ENCODE data around the gene FSTL4. TPM values are rescaled to one million over a fixed set of nuclear protein-coding genes. Genes with fewer than 3 reads are reported as not detected.

Gene FSTL4
- polyA plus RNA-seq, 1 donor (not counting 4 experiments of a cell fraction or from before 2014, with no cell fraction given) = 1.7 TPM

DNA sequence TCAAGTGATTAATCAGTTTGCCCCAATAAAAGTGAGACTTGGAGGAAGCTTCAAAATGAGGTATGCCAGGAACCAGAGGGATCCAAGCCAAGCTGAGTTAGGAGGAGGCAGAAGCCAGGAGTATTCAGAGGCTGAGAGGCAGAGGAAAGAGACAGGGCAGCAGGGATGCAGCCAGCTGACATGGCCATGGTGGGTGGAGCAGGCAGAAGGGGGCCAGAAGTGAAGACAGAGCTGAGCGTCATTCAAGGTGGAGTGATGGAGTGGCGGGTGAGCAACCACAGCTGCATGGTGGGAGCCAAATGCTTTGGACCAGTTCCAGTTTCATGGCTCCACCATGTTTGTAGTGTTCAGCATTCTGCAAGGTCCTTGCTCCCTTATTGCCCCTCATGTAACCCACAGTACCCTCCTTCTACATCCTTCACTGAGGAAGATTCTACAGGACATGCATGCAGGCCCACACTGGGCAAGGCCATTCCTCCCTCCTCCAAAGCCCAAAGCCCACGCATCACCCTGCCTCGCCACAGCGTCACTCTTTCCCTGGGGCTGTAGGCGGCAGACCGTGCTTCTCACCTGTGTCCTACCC lies 100.6 kb downstream of the FSTL4 start:
- Histone ChIP-seq H3K36me3 (ENCODE audit: control insufficient read depth in 2 of 2, extremely low read depth in 1 of 2, insufficient read depth in 2 of 2, low read length in 2 of 2) (no peaks in the 10 kb centered on the region), H3K4me3 (ENCODE audit: control insufficient read depth in 2 of 3, extremely low read depth in 1 of 3, insufficient read depth in 2 of 3, low read depth in 1 of 3, low read length in 3 of 3) (no peak overlapping the region), H2AFZ (ENCODE audit: control insufficient read depth, low read length) (no peak overlapping the region), H3K27ac (ENCODE audit: control insufficient read depth, insufficient read depth, low read length) (no peak overlapping the region), H3K9me1 (ENCODE audit: control insufficient read depth, extremely low read depth, insufficient read depth, low read length) (no peaks in the 10 kb centered on the region), H3K9me3 (ENCODE audit: control insufficient read depth, low read depth, low read length) (no peaks in the 10 kb centered on the region), H3K9ac (ENCODE audit: control insufficient read depth, extremely low read depth, insufficient read depth, low read length) (no peak overlapping the region), H4K20me1 (ENCODE audit: control insufficient read depth, extremely low read depth, insufficient read depth, low read length) (no peaks in the 10 kb centered on the region), H3K79me2 (ENCODE audit: control insufficient read depth, insufficient read depth, low read length) (no peaks in the 10 kb centered on the region), H3K4me2 (ENCODE audit: control insufficient read depth, extremely low read depth, insufficient read depth, low read depth, low read length) (no peak overlapping the region), H3K27me3 (ENCODE audit: control insufficient read depth, extremely low read depth, insufficient read depth, low read length) (peaks cover 11% of the 10 kb centered on the region), H3K4me1 (ENCODE audit: control insufficient read depth, extremely low read depth, insufficient read depth, low read length) (no peaks in the 10 kb centered on the region)
- DNase-seq (ENCODE audit: low read depth, low spot score) = no peak
- no peak for FAIRE-seq
- dilution Hi-C loops (cut with MboI; ENCODE audit: extremely low pct_ligation_motif_present, low sequenced_read_pairs) = no loop called here
- TF ChIP-seq EZH2 (IDR thresholded peaks at IDR 0.05; ENCODE audit: low read length) = no peak
- no peak for TF ChIP-seq CTCF (optimal IDR thresholded peaks at IDR 0.05 in 1 of 3, IDR thresholded peaks at IDR 0.05 in 1 of 3, conservative IDR thresholded peaks at IDR 0.05 in 1 of 3; ENCODE audit: extremely low read depth in 1 of 3, insufficient read depth in 2 of 3, low read length in 3 of 3)

GRCh38 chr5:133510634-133511262 lies 101.6 kb downstream of the FSTL4 start:
- H4K20me1 ChIP-seq (ENCODE audit: control insufficient read depth, extremely low read depth, insufficient read depth, low read length) = no peaks in the 10 kb centered on the region

More at GRCh38 chr5:133510634-133511262, 101.6 kb downstream of the FSTL4 start:
- no peak overlapping the region for H3K27ac ChIP-seq (ENCODE audit: control insufficient read depth, insufficient read depth, low read length)
- H3K27me3 ChIP-seq (ENCODE audit: control insufficient read depth, extremely low read depth, insufficient read depth, low read length) = peaks cover 11% of the 10 kb centered on the region
- no peak overlapping the region for H3K4me2 ChIP-seq (ENCODE audit: control insufficient read depth, extremely low read depth, insufficient read depth, low read depth, low read length)
- H3K9ac ChIP-seq (ENCODE audit: control insufficient read depth, extremely low read depth, insufficient read depth, low read length) = no peak overlapping the region
- no peak overlapping the region for H3K4me3 ChIP-seq (ENCODE audit: control insufficient read depth in 2 of 3, extremely low read depth in 1 of 3, insufficient read depth in 2 of 3, low read depth in 1 of 3, low read length in 3 of 3)
- dilution Hi-C loops (cut with MboI; ENCODE audit: extremely low pct_ligation_motif_present, low sequenced_read_pairs) = no loop called here
- no peak for DNase-seq (ENCODE audit: low read depth, low spot score)
- H2AFZ ChIP-seq (ENCODE audit: control insufficient read depth, low read length) = no peak overlapping the region
- no peaks in the 10 kb centered on the region for H3K9me3 ChIP-seq (ENCODE audit: control insufficient read depth, low read depth, low read length)
- TF ChIP-seq CTCF (optimal IDR thresholded peaks at IDR 0.05 in 1 of 3, IDR thresholded peaks at IDR 0.05 in 1 of 3, conservative IDR thresholded peaks at IDR 0.05 in 1 of 3; ENCODE audit: extremely low read depth in 1 of 3, insufficient read depth in 2 of 3, low read length in 3 of 3) (no peak), EZH2 (IDR thresholded peaks at IDR 0.05; ENCODE audit: low read length) (no peak)
- FAIRE-seq = no peak
- H3K4me1 ChIP-seq (ENCODE audit: control insufficient read depth, extremely low read depth, insufficient read depth, low read length) = no peaks in the 10 kb centered on the region
- no peaks in the 10 kb centered on the region for H3K9me1 ChIP-seq (ENCODE audit: control insufficient read depth, extremely low read depth, insufficient read depth, low read length)
- no peaks in the 10 kb centered on the region for H3K79me2 ChIP-seq (ENCODE audit: control insufficient read depth, insufficient read depth, low read length)
- H3K36me3 ChIP-seq (ENCODE audit: control insufficient read depth in 2 of 2, extremely low read depth in 1 of 2, insufficient read depth in 2 of 2, low read length in 2 of 2) = no peaks in the 10 kb centered on the region

All from keratinocyte (primary cell).